ENCODE results near the gene L1TD1.

L1TD1 gene

GRCh38 chr1:62250126-62250726 lies 55.6 kb downstream of the L1TD1 start:
- no peaks in the 10 kb centered on the region for H3K4me1 ChIP-seq (ENCODE audit: control insufficient read depth in 1 of 2, insufficient read depth in 1 of 2, low read depth in 1 of 2, low read length in 1 of 2)
- no peaks in the 10 kb centered on the region for H3K27me3 ChIP-seq
- H3K27ac ChIP-seq, result no peak overlapping the region
- TF ChIP-seq CTCF (IDR thresholded peaks at IDR 0.05), result no peak
- H3K36me3 ChIP-seq, result no peaks in the 10 kb centered on the region
- H3K4me3 ChIP-seq (ENCODE audit: low read depth in 1 of 2, low read length in 1 of 2), result no peak overlapping the region
- H3K9me3 ChIP-seq, result no peaks in the 10 kb centered on the region

DNA sequence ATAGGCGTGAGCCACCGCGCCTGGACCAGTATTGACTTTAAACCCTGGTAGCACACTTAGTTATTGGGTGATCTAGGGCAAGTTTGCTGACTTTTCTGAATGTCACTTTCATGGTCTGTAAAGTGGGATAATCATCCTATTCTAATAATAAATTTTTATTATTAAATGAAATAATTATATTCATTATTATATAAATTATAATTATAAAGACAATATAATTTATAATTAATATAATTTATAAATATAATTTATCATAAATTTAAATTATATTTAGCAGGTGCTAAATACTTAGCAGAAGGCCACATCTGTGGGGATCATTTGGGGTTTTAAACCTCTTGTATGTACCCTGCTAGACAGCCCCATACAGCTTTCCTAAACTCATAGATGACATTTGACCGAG lies 64.9 kb downstream of the L1TD1 start:
- no peaks in the 10 kb centered on the region for H3K36me3 ChIP-seq
- no peak overlapping the region for H3K27ac ChIP-seq
- TF ChIP-seq CTCF (IDR thresholded peaks at IDR 0.05), result no peak
- no peaks in the 10 kb centered on the region for H3K4me1 ChIP-seq (ENCODE audit: control insufficient read depth in 1 of 2, insufficient read depth in 1 of 2, low read depth in 1 of 2, low read length in 1 of 2)
- H3K9me3 ChIP-seq, result no peaks in the 10 kb centered on the region
- no peak overlapping the region for H3K4me3 ChIP-seq (ENCODE audit: low read depth in 1 of 2, low read length in 1 of 2)
- no peaks in the 10 kb centered on the region for H3K27me3 ChIP-seq

DNA sequence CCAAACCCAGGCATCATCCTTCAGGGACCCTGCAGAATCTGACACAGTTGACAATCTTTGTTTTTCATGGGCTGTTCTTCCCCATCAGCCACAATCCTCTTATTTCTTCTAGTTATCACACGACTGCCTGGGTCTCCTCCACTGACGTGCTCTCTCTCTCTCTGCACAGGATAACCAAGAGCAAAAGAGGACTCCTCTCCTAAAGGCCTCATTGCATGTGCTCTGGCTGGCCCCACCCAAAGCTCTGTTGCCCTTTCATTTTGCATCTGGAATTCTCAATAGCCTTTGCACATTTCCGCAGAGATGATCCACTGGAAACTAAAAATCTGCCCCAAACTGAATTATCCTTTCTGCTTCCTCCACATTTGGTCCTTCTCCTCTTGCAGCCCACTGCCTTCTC lies 66.0 kb downstream of the L1TD1 start:
- H3K9me3 ChIP-seq, result no peaks in the 10 kb centered on the region
- TF ChIP-seq CTCF (IDR thresholded peaks at IDR 0.05), result no peak
- H3K4me1 ChIP-seq (ENCODE audit: control insufficient read depth in 1 of 2, insufficient read depth in 1 of 2, low read depth in 1 of 2, low read length in 1 of 2), result no peaks in the 10 kb centered on the region

More for the DNA sequence above, 66.0 kb downstream of the L1TD1 start:
- Histone ChIP-seq H3K4me3 (ENCODE audit: low read depth in 1 of 2, low read length in 1 of 2) (no peak overlapping the region), H3K36me3 (no peaks in the 10 kb centered on the region), H3K27ac (no peak overlapping the region), H3K27me3 (no peaks in the 10 kb centered on the region)
